ENCODE data around the gene CYB561D1.

DNA sequence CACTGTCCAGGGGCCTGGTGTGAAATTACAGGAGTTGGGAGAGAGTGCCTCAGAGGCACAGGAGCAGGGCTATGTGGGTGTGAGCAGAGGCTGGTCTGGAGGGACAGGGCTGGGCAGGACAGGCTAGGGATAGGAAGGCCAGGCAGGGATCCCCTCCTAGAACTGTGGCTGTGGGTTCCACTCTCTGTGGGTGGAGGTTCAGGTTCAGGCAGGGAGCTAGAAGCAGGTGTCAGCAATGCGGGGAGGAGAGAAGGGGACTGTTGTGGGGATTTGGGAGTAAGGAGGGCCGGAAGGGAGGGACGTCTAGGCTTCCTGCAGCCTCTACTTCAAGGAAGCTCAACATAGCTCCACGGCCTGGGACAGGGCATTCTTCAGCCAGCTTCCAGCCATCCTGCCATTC is 37.5 kb downstream of the CYB561D1 start:
- TF ChIP-seq, protein P1, sequence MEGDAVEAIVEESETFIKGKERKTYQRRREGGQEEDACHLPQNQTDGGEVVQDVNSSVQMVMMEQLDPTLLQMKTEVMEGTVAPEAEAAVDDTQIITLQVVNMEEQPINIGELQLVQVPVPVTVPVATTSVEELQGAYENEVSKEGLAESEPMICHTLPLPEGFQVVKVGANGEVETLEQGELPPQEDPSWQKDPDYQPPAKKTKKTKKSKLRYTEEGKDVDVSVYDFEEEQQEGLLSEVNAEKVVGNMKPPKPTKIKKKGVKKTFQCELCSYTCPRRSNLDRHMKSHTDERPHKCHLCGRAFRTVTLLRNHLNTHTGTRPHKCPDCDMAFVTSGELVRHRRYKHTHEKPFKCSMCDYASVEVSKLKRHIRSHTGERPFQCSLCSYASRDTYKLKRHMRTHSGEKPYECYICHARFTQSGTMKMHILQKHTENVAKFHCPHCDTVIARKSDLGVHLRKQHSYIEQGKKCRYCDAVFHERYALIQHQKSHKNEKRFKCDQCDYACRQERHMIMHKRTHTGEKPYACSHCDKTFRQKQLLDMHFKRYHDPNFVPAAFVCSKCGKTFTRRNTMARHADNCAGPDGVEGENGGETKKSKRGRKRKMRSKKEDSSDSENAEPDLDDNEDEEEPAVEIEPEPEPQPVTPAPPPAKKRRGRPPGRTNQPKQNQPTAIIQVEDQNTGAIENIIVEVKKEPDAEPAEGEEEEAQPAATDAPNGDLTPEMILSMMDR (IDR thresholded peaks at IDR 0.05; ENCODE audit: insufficient read depth, low read length) = no peak
- no peak for TF ChIP-seq GABPA (IDR thresholded peaks at IDR 0.05; ENCODE audit: low read depth)
- TF ChIP-seq SPI1 (IDR thresholded peaks at IDR 0.05; ENCODE audit: borderline replicate concordance, low read depth) = no peak
- TF ChIP-seq POLR2AphosphoS5 (IDR thresholded peaks at IDR 0.05; ENCODE audit: low read depth) = no peak

All from HL-60 (cell line).